HG03520 (cell line): ENCODE measurements around the gene HMGCR.

ENCODE experiments used
- ATAC-seq: cut with Tn5 transposase; IDR thresholded peaks from one replicate; pipeline ENCODE4 v1.9.1; 2021; ENCODE audit warnings: mild to moderate bottlenecking, moderate library complexity; ENCODE audit not compliant: unreplicated experiment

The HMGCR gene

GRCh38 chr5:75380099-75380498, 43.1 kb downstream of the HMGCR start:
- no peak for ATAC-seq

DNA sequence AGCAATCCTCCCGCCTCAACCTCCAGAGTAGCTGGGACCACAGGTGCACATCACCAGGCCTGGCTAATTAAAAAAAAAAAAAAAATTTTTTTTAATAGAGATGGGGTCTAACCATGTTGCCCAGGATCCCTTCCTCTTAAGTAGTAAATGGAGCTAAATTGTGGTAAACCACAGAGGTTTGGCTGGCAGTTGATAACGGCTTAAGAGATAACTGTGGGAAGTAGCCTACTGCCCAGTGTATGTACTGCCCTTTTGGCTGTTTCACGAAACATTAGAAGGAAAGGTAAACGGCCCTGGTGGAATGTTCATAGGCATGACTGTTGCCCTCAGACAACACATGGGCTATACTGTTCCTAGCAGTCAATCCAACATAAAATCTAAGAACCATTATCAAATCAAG, 44.4 kb downstream of the HMGCR start:
- no peak for ATAC-seq

- ATAC-seq: no peak
These were observed 47.2 kb downstream of the HMGCR start for GRCh38 chr5:75384218-75384617.

GRCh38 chr5:75387806-75388205, 50.8 kb downstream of the HMGCR start:
- ATAC-seq: no peak

DNA sequence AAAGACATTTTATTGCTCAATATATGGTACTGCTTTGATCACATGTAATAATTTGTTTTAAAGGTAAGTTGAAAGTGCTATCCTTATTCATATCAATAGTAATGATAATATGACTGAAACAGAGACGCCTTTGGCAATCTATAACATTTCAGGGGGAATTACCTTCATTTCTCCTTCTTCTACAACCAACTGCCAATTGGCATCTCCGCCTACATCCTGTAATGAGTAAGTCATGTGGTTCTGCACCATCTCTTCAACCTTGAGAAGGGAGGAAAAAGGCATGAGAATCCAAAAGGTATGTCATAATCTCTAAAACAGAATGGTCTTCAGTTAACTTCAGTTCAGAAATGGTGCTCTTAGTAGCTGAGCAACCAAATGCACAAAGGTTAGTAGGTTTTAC, 52.4 kb downstream of the HMGCR start:
- no peak for ATAC-seq

- no peak for ATAC-seq
These were observed 58.3 kb downstream of the HMGCR start for GRCh38 chr5:75395277-75395676.

DNA sequence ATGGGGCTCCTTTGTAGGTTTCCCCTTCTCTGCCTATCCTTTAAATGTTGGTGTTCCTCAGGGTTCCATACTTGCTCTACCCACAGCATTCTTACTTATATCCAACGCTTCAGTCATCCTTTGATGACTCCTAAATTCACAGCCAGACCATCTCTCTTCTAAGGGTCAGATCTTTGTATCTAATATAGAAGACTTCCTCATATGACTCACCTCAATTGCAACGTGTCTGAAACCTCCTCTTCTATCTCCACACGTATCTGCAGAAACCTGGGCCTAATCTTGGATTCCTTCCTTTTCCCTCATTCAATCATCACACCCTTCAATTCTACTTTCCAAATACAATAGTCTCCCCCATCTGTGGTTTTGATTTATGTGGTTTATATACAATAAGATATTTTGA, 68.3 kb downstream of the HMGCR start:
- no peak for ATAC-seq
